ENCODE results near the gene CREBL2. TPM values are rescaled to one million over a fixed set of nuclear protein-coding genes. Genes with fewer than 3 reads are reported as not detected.

Gene CREBL2
- total and polyA plus RNA-seq, 2 of the 13 experiments (the other 11 are each of a cell fraction or from before 2014, with no cell fraction given) = 6.9 to 8.4 TPM

DNA sequence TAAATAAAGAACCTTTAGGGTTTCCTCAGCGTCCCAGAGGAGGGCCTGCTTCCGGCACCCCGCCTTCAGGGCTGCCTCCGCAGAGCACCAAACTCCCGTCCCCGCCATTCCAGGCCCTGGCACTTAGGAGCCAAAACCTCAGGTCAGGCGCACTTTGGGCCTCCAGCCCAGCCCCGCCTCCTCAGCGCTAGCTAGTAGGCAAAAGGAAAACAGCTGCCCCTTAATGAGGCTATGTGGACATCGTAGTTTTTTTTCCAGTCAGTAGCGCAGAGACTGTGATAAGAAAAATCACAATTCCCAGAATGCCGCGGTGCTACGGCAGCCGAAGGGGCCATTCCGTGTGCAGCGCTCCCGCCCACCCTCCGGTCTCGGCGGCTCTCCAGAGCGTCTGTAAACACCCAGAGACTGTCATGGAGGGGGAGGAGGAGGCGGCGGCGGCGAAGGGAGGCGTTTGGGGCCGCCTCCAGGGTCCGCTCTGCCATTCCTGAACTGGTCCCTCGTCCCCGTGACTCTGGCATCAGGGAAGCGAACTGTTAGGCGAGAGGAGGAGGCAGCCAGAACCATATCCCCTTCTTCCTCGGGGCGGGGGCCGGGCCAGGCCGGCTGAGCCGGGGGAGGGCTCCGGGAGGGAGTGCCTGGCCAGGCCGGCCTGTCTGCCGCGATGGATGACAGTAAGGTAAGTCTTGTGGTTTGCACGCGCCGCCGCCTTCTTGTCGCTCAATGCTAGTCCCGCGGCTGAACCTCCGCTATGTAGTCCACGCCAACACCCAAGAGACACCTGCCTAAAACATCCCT, at the start of gene CREBL2 (continued):
- TF ChIP-seq, protein P1, sequence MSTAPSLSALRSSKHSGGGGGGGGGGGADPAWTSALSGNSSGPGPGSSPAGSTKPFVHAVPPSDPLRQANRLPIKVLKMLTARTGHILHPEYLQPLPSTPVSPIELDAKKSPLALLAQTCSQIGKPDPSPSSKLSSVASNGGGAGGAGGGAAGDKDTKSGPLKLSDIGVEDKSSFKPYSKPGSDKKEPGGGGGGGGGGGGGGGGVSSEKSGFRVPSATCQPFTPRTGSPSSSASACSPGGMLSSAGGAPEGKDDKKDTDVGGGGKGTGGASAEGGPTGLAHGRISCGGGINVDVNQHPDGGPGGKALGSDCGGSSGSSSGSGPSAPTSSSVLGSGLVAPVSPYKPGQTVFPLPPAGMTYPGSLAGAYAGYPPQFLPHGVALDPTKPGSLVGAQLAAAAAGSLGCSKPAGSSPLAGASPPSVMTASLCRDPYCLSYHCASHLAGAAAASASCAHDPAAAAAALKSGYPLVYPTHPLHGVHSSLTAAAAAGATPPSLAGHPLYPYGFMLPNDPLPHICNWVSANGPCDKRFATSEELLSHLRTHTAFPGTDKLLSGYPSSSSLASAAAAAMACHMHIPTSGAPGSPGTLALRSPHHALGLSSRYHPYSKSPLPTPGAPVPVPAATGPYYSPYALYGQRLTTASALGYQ (CRISPR knock-in tag; IDR thresholded peaks at IDR 0.05) = no peak
- TF ChIP-seq ZKSCAN1 (IDR thresholded peaks at IDR 0.05; ENCODE audit: low read length) (peak; percentile 57; the same call in 1 of the 2 replicates), ASH2L (IDR thresholded peaks at IDR 0.05; ENCODE audit: insufficient read length, low read depth, low read length) (peak; percentile 92), ZNF30 (CRISPR knock-in tag; IDR thresholded peaks at IDR 0.05) (no peak), ZNF784 (CRISPR knock-in tag; IDR thresholded peaks at IDR 0.05; ENCODE audit: borderline replicate concordance) (peak; percentile 75), RFX1 (IDR thresholded peaks at IDR 0.05) (no peak), PTBP1 (IDR thresholded peaks at IDR 0.05; ENCODE audit: low read depth, low read length, poor library complexity, severe bottlenecking) (peak; percentile 41), ZFP1 (CRISPR knock-in tag; IDR thresholded peaks at IDR 0.05) (no peak), TBX2 (CRISPR knock-in tag; IDR thresholded peaks at IDR 0.05; ENCODE audit: borderline replicate concordance) (peak; percentile 84), IRF2 (CRISPR knock-in tag; IDR thresholded peaks at IDR 0.05) (peak; percentile 97), ZNF335 (CRISPR knock-in tag; IDR thresholded peaks at IDR 0.05) (peak; percentile 54; the same call in 1 of the 2 replicates), TGIF2 (CRISPR knock-in tag; IDR thresholded peaks at IDR 0.05) (peak; percentile 62), ATF1 (CRISPR knock-in tag; IDR thresholded peaks at IDR 0.05) (no peak; the same call in 1 of the 2 replicates), ZSCAN12 (CRISPR knock-in tag; IDR thresholded peaks at IDR 0.05) (no peak), ZNF646 (CRISPR knock-in tag; IDR thresholded peaks at IDR 0.05) (no peak), HMG20B (CRISPR knock-in tag; conservative IDR thresholded peaks at IDR 0.05) (peak; percentile 66; the same call in 1 of the 2 replicates), ISX (CRISPR knock-in tag; conservative IDR thresholded peaks at IDR 0.05) (no peak), ZBTB3 (CRISPR knock-in tag; IDR thresholded peaks at IDR 0.05; ENCODE audit: borderline replicate concordance, low read depth) (peak; percentile 74; the same call in 1 of the 2 replicates), BCL6 (CRISPR knock-in tag; IDR thresholded peaks at IDR 0.05) (peak; percentile 65)
- TF ChIP-seq, protein P2, sequence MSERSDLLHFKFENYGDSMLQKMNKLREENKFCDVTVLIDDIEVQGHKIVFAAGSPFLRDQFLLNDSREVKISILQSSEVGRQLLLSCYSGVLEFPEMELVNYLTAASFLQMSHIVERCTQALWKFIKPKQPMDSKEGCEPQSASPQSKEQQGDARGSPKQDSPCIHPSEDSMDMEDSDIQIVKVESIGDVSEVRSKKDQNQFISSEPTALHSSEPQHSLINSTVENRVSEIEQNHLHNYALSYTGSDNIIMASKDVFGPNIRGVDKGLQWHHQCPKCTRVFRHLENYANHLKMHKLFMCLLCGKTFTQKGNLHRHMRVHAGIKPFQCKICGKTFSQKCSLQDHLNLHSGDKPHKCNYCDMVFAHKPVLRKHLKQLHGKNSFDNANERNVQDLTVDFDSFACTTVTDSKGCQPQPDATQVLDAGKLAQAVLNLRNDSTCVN (CRISPR knock-in tag; IDR thresholded peaks at IDR 0.05; ENCODE audit: borderline replicate concordance) = peak; percentile 92

Measured in HepG2 (cell line).